Right cardiac atrium (tissue), 5 donors: ENCODE results near the gene MED7. TPM values are rescaled to one million over a fixed set of nuclear protein-coding genes. Genes with fewer than 3 reads are reported as not detected.
A peak's percentile ranks its signal among the peaks of the same experiment; 100 is the strongest.

ENCODE experiments used
- ATAC-seq, 2 donors: fragments of 200-7000 bp; cut with Tn5 transposase; one replicate each; pipeline versions ENCODE4 v1.8.0 to v1.9.1; 2020; ENCODE audit warnings: moderate library complexity in 2 of 2, mild to moderate bottlenecking in 1 of 2
- DNase-seq, 3 donors: peaks; one replicate each; pipeline ENCODE4 v3.0.0-alpha.2; 2020
- H3K27ac ChIP-seq: one replicate; pipeline ENCODE4 v1.5.1; 2013; ENCODE audit warnings: mild to moderate bottlenecking, low read length, control low read depth, moderate library complexity
- H3K27me3 ChIP-seq: one replicate; pipeline ENCODE4 v1.6.1; 2013; ENCODE audit not compliant: control insufficient read depth, insufficient read depth
- H3K4me1 ChIP-seq: one replicate; pipeline ENCODE4 v1.6.1; 2013; ENCODE audit warnings: low read length; ENCODE audit not compliant: control insufficient read depth, insufficient read depth
- H3K4me3 ChIP-seq: one replicate; pipeline ENCODE4 v1.5.1; 2013; ENCODE audit warnings: low read length, control low read depth
- H3K9me3 ChIP-seq: one replicate; pipeline ENCODE4 v1.6.1; 2013; ENCODE audit warnings: low read length; ENCODE audit not compliant: control insufficient read depth
- WGBS: extraction: QIAGEN DNeasy Blood & Tissue Kit; methylation state at CpG from one replicate; pipeline ENCODE4 v1.1.7; 2013; 5-methylcytosine and 5-hydroxymethylcytosine counted together
- intact Hi-C, 4 donors: fragments of 100-400 bp; cut with DNase I; formaldehyde crosslinking; loops; one replicate each; pipeline versions ENCODE4 v1.11.0 to v1.14.0; 2022 to 2023
- polyA plus RNA-seq: library from polyadenylated mRNA; stranded (reverse); fragments of 200-250 nt; gene quantifications from one replicate; pipeline ENCODE4 v1.2.3, GENCODE V29; 2013
- total RNA-seq, 4 donors: library from RNA; stranded (reverse); fragmentation: NEBNext Ultra II Directional; extraction: Animal tissue kit (Norgen Biotek cat#: 25700); gene quantifications; one replicate each; pipeline ENCODE4 v1.2.1, GENCODE V29; 2021
- donor health status: healthy with polysubstance abuse.
- donor health status: DM: no; HTN: yes; CAD: no.
- donor health status: DM: no; HTN: no; CAD: no.
- donor health status: DM: no; HTN: yes; CAD: no; lungs with severe emphysema.
- donor health status: DM: yes; HTN: yes; CAD: no.

MED7 gene
- total and polyA plus RNA-seq, 5 donors: 9.6 to 14.3 (median 10.3) TPM

GRCh38 chr5:157100140-157100679 lies 42.5 kb downstream of the MED7 start:
- no peaks in the 10 kb centered on the region for H3K4me1 ChIP-seq
- intact Hi-C loops: no loop called here
- ATAC-seq: peak; percentile 50 to 77

DNA sequence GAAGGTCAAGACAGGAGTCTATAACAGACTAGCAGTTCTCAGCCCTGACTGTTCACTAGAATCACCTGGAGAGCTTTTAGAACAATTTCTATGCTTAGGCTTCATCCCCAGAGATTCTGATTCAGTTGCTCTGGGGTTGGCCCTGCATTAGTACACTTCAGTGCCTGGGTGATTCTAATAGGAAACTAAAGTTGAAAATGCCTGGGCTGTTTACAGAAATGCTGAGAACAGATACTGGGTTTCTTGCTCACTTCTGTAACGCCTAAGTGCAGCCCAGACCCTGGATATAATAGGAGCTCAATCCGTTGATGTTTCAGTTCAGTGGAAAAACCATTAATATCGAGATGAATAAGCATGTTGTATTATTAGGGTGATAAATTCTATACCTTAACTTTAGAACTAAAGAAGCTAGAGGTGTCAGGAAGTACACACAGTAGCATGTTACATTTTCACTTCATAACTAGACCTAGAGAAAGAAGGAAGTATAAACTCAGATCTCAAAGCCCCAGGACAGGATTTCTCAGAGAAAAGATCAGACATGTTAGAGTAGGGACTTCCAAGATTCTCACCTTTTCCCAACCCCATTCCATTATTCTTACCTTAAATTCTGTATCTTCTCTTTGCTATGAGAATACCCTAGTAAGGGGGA lies 54.2 kb downstream of the MED7 start:
- no peak overlapping the region for H3K27ac ChIP-seq
- no peaks in the 10 kb centered on the region for H3K4me1 ChIP-seq
- H3K27me3 ChIP-seq: no peaks in the 10 kb centered on the region
- DNase-seq (no peak), ATAC-seq (no peak)
- H3K9me3 ChIP-seq: no peaks in the 10 kb centered on the region
- 81% methylated on average over 3 of the region's 3 CpGs for WGBS
- intact Hi-C loops: no loop called here
- no peak overlapping the region for H3K4me3 ChIP-seq

More at GRCh38 chr5:157100140-157100679, 42.5 kb downstream of the MED7 start:
- 61% methylated on average over 2 of the region's 2 CpGs for WGBS
- H3K27ac ChIP-seq: no peak overlapping the region
- no peak overlapping the region for H3K4me3 ChIP-seq
- no peaks in the 10 kb centered on the region for H3K27me3 ChIP-seq
- peak in 1 of 3 donors; percentile 20 for DNase-seq
- no peaks in the 10 kb centered on the region for H3K9me3 ChIP-seq

Other genes starting within 250 kb of the MED7 start
- gene TIMD4, start 179.6 kb downstream of the MED7 start, total RNA-seq: 1 to 10 TPM in 2 of 4 donors, under 1 TPM in 2; 0.50 to 1.4 (median 0.98) TPM
- 0.07 TPM for gene TIMD4, start 179.6 kb downstream of the MED7 start, polyA plus RNA-seq
- gene HAVCR1, start 83.7 kb downstream of the MED7 start, total RNA-seq: not detected
- gene HAVCR1, start 83.7 kb downstream of the MED7 start, polyA plus RNA-seq: not detected
- 1 to 10 TPM; 4.7 to 5.2 (median 4.9) TPM for gene HAVCR2, start 33.8 kb downstream of the MED7 start, total RNA-seq
- 1.8 TPM for gene HAVCR2, start 33.8 kb downstream of the MED7 start, polyA plus RNA-seq
- not detected for gene GARIN3, start 23.4 kb upstream of the MED7 start, total RNA-seq
- gene GARIN3, start 23.4 kb upstream of the MED7 start, polyA plus RNA-seq: not detected
- 1 to 10 TPM in 1 of 4 donors, under 1 TPM in 3; 0.62 to 1.6 (median 0.84) TPM for gene ITK, start 38.0 kb upstream of the MED7 start, total RNA-seq
- gene ITK, start 38.0 kb upstream of the MED7 start, polyA plus RNA-seq: 0.34 TPM
- gene CYFIP2, start 123.3 kb upstream of the MED7 start, total RNA-seq: 10 to 100 TPM; 33.4 to 43.8 (median 37.2) TPM
- gene CYFIP2, start 123.3 kb upstream of the MED7 start, polyA plus RNA-seq: 27.4 TPM